HG03045 (cell line): Measurements from ENCODE around the gene ARMH4.

Source experiments
- ATAC-seq: cut with Tn5 transposase; IDR thresholded peaks from one replicate; pipeline ENCODE4 v1.9.1; 2021; ENCODE audit warnings: mild to moderate bottlenecking, moderate library complexity; ENCODE audit not compliant: unreplicated experiment

ARMH4 gene, protein sequence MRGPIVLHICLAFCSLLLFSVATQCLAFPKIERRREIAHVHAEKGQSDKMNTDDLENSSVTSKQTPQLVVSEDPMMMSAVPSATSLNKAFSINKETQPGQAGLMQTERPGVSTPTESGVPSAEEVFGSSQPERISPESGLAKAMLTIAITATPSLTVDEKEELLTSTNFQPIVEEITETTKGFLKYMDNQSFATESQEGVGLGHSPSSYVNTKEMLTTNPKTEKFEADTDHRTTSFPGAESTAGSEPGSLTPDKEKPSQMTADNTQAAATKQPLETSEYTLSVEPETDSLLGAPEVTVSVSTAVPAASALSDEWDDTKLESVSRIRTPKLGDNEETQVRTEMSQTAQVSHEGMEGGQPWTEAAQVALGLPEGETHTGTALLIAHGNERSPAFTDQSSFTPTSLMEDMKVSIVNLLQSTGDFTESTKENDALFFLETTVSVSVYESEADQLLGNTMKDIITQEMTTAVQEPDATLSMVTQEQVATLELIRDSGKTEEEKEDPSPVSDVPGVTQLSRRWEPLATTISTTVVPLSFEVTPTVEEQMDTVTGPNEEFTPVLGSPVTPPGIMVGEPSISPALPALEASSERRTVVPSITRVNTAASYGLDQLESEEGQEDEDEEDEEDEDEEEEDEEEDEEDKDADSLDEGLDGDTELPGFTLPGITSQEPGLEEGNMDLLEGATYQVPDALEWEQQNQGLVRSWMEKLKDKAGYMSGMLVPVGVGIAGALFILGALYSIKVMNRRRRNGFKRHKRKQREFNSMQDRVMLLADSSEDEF

DNA sequence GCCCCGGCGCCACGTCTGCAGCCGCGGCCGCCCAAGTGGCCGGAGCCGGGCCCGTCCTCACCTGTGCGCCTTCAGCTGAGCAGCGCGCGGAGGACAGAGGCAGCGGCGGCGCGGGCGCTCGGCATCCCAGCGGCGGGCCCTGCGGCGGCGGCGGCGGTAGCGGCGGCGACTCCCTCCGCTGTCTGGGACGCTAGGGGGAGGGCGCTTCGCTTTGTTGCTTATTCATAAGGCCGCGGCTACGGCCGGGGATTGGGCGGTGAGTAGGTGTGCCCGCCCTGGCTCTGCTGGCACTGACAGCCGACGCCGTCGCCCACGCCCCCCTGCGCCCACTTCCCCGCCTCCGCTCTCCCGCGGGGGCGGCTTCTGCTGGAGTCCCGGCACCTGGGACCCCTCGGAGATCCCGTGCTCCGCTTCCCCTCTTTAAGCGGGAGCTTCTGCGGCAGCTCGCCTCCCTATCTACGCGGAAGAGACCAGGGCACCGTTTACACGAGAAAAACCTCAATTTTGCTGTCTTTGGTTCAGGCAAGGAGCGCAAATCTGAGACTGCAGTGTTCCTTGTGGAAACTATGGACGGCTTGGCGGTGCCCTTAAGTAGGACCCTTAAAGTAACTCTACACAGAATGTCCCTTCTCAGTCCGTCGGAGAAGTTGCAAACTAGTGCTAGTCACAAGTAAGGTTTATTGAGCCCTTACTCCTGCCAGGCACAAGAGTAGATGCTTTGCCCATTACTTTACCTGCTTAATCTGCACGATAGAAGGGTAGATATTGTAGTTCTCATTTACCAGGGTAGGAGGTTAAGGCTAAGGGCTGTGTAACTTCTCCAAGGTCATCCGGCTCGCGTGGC is at the start of gene ARMH4:
ARMH4 (minus strand) TSS at position 200 of the 844 bp plus-strand sequence. CDS start 12,855 bp downstream, outside the sequence.
- ATAC-seq = peak; percentile 96

DNA sequence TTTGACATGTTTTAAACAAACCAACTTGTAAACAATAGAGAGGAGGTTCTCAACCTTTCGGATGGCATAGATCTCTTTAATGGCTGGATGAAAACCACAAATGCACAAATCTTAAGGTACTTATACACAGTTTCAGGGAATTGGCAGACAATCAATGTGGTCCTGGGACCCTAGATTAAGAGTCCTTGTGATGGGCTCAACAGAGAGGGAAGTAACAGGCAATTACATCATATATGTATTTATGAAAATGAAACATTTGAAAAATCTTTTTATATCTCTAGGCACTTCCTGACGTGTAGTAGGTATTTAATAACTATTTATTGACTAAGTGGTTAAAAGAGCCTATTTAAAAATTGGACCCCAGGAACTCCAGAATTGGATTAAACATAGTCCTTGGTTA is 48.8 kb upstream of the ARMH4 start:
- no peak for ATAC-seq

DNA sequence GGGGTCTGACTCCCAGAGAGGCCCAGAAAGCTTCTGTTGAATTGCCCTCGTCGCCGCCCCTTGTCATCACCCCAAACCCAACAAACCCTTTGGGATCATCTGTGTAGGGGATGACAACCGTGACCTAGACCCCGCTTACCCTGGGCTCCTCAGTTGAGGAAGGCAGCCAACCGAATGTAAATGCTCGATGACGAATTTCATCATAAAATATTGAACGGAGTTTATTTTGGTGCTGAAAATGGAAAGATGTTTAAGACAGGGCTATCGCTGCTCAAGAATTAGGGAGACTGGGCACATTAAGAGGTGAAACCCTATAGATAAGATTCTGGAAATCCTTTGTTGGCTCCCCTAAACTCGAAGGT is 48.4 kb upstream of the ARMH4 start:
- ATAC-seq = peak; percentile 8

DNA sequence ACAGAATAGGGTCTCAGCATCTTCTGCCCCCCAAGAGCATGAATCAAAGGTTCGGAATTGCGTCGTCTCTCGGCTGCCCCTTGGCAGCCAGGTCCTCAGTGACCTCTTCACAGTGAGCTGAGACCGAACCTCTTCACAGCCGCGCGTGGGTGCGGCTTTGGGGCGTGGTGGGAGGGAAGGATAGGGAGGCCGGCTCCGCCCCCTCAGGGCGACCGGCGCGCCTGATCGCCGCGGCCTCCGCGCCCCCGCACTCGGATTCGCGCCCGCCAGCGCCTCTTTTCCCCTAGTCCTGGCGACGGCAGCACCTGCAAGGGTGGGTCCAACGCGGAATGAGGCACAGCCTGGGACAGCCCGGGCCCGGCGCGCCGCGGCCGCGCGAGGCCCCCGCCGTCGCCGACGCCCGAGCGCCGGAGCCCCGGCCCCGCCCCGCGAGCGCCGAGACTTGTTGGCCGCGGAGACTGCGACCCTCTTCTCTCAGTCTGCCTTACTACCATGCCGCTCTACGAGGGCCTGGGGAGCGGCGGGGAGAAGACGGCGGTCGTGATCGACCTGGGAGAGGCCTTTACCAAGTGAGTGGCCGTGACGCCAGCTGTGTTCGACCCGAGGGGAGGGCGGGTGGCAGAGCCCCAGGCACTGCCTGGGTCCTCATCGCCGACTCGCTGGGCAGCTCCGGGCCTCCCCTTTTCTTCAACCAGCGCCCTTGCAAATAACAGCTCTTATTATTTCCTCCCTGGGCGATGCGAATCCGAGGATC is 47.9 kb upstream of the ARMH4 start, which contains the start of gene ACTR10:
ACTR10 (plus strand) TSS at position 424 of the 754 bp plus-strand sequence; CDS start at position 493, 69 bp downstream.
- peak; percentile 96 for ATAC-seq

DNA sequence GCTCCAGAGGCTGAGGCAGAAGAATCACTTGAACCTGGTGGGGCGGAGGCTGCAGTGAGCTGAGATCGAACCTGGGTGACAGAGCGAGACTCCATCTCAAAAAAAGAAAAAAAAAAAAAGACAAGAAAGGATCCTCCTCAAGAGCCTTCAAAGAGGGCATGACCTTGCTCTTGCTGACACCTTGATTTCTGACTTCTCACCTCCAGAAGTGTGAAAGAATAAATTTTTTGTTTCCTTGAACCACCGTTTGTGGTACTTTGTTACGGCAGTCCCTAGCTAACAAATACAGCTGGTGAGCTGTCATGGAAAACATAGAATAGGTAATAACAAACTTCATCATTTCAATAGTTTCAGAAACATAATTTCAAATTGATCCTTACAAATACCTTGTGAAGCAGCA is 46.1 kb upstream of the ARMH4 start:
- ATAC-seq = no peak

DNA sequence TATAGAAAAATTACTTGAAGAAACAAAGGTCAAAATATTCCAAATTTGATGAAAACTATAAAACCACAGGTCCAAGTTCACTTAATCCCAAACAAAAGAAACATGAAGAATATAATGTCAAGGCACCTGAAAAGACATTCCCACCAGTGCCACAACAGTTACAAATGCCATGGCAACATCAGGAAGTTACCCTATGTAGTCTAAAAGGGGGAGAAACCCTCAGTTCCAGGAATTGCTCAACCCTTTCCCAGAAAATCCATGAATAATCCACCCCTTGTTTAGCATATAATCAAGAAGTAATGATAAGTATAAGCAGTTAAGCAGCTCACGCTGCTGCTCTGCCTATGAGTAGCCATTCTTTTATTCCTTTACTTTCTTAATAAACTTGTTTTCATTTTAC is 44.2 kb upstream of the ARMH4 start:
- no peak for ATAC-seq

DNA sequence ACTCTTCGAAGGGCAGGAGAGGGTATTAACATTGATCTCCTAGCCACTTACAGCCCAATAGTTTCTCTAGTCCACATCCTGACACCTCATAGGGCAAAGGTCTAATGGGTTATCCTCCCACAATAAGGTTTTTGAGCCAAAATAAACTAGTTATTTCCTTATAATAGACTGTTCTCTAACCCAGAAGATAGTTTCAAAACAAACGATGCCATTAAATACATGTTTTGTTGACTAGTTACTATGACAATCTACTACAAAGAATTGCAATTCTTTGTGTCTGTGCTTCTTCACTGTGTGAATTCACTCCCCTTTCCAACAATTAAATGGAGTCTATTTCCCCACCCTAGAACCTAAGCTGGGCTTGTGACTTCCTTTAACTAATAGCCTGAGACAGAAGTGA is 41.5 kb upstream of the ARMH4 start:
- no peak for ATAC-seq

DNA sequence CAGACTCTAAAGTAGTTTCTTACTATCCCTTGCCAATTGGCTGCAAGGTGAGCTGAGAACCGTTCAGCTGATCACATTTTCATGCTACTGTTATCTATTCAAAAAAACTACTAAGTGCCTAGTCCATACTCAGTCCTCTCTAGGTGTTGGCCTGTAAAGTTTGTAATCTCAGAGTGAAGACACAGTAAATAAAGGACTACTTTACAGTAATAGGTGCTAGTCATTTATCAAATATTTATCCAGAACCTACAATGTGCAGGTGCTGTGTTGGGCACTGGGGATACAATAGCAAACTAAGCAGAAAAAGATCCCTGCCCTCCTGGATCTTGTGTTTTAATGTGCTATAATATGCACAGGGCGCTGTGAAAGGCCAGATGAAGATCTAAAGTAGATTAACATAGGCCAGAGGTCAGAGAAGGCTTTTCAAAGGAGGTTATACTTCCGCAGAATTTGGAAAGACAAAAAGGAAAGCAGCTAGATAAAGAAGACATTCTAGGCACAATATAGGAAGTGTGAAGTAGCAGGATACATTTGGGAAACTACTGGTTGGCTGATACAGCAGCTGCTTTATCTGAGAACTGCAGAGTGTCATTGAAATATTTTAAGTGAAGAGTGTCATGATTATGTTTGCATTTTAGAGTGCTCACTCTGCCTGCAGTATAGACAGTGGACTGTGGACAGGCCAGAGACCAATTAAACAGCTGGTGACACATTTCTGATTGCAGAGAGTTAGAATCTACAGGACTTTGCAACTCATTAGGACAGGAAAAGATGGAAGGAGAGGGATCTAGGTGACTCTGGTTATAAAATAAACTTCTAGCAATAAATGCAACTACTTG is 40.0 kb upstream of the ARMH4 start:
- no peak for ATAC-seq

DNA sequence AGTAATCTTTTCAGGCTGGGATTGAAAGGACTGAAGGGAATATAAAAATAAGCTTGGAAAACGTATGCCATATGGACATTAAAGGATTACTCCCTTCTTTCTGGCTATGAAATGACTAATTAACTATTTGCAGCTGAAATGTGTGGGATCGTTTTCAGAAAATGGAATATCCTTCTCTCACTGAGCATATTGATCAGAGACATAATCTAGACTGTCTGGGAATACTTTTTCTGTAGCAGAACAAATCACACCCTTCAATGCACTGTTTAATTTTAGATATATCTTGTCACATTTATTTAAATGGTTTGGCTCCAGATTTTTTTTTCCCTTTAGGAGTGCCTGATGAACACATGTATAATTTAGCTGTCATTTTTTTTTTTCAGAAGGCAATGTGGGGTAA is 37.2 kb upstream of the ARMH4 start:
- ATAC-seq = no peak

DNA sequence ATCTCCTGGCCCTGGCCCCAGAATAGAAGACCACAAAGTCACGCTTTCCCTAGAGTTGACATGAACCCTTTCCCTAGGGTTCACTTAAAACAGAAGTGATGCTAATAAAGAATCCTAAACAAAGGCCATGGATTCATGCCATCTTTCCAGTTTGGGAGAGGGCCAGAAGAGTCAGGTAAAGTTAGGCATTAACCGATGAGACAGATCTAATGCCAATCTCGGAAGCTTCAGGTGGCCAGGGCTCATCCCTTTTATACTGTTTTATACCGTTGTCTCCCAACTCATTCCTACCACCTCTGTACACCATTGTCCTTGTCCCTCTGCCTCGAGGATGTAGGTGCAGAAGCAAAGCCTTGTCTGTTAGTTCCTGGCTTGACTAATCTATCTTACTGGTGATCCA is 25.1 kb upstream of the ARMH4 start:
- ATAC-seq = no peak

DNA sequence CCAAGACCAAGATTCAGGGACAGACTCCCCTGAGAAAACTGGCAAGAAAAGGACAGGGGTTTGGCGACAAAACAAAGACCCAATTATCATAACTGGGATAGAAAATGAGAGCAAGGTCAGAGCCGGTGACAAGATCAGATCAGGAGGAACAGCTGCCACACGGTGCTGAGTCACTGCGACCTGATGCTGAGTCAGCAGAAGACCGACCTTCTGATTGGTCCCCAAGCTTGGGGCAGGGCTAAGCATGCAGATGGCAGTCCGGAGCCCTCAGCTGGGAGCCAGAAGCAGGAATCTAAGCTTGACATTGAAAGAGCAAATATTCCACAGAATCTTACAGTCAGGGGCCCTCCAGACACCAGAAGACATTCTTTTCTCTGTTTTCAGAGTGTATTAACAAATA is 19.1 kb upstream of the ARMH4 start:
- peak; percentile 90 for ATAC-seq

DNA sequence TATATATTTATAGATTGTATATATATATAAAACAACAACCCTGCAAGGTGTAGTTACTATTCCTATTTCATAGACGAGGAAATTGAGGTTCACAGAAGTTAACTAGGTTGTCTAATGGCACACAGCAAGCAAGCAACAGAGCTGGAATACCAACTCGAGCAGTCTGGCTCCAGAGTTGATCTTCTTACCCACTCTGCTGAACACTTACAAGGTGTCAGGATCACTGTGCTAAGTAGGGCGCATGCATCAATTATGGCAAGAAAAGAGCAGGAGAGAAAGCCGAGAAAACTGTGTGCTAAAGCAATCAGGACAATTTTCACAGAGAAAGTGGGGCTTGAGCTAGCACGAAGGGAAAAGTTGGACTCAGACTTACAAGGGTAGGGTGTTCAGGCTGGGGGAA is 15.9 kb upstream of the ARMH4 start:
- no peak for ATAC-seq

DNA sequence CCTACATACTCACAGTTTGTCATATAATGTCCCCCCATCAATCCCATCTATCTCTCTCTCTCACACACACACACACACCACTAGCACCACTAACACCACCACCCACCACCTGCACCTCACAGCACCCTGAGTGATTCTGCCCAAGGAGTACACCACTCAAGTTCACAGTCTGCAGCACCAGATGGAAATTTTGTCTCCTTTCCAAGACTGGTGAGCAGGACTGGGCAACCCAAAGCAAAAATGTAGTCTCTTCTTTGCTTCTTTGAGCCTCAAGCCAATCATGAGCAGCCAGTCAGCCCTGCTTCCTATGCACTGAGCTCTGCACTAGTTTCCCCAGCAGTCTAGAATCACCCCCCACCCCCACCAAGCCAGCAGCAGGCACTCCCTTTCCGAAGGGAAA is 15.0 kb upstream of the ARMH4 start:
- ATAC-seq = no peak

DNA sequence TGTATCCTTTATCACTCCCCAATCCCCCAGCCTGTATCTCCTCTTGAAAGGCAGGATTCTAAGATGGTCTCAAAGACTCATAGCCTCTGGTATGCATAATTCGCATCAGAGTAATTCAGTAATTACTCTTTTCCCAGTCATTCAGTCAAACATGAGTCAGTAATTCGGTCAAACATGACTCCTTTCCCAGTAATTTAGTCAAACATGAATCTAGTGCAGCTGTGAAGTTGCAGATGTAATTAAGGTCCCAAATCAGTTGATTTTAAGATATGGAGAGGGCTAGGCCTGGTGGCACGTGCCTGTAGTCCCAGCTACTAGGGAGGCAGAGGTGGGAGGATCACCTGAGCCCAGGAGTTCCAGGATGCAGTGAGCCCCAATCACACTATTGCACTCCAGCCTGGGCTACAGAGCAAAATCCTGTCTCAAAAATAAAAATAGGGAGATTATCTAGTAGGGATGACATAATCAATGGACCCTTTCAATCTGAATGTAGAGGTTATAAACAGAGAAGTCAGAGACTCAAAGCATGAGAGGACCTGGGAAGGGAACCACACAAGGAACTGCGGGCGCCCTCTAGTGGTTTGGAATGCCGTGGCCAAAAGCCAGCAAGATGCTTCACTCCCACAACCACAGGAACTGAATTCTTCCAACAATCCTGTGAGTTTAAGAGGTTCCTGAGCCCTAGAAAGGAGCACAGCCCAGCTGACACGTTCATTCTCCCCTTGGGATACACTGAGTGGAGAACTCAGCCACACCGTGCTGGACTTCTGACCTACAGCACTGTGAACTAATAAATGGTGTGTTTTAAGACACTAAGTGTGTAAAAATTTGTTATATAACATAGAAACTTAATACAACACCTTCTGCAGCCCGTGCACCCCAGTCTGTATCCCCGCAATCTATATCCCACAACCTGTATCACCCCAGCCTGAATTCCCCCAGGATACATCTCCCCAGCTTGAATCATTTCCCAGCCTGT is 14.3 kb upstream of the ARMH4 start:
- no peak for ATAC-seq

DNA sequence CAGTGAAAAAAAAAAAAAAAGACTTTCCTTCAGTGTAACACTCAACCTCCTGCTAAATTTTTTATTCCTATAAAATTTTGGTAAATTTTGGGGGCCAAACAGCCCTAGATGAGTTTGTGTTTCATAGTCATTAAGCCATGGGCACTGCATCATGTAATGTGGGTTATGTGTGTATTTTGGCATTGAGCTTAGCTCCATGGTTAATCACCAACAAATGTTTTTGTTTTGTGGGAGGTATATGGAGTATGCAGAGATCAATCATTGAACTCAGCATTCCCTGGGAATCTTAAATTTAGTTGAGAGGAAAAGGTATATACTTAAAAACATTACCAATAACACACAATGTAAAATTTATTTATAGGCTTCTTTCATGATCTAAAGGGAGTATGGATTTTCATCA is 8.5 kb upstream of the ARMH4 start:
- no peak for ATAC-seq

DNA sequence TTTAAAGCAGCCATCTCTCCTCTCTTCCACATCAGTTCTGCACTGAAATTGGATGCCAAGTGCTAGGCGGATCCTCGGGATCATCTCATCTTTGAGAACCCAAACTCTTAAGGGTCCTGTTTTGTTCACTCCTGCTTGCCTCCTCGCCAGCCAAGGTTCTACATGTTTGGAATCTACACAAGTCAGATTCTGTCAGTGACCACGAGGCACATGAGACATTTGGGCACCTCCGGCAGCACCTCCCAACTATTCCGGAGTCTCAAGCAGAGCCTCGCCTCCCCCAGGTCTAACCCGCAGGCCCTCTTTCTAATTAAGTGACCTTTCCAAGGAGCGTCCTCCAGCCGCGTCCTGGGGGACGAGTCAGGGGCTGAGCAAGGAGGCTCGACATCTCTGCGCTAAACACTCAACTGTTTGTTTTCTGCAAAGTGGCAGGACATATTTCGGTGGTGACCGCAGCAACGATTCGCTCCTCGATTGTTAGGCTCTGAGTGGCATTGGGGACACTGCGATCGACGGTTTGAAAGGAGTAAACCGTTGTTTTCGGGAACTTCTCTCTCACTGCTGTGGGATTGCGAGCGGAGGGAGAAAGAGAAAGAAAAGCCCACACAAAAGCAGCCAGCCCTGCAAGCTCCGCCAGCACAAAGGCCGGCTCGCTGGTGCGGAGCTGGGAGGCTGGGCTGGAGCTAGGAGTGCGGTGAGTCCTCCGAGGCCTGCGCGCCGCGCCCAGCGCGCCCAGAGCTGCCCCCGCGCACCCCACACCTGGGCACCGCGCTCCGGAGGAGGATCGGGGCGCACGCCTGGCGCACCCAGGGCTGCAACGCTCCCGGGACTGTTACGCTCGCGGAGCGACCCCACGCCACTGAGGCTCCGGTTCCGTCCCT is 640 bp downstream of the ARMH4 start:
- ATAC-seq = peak; percentile 35

DNA sequence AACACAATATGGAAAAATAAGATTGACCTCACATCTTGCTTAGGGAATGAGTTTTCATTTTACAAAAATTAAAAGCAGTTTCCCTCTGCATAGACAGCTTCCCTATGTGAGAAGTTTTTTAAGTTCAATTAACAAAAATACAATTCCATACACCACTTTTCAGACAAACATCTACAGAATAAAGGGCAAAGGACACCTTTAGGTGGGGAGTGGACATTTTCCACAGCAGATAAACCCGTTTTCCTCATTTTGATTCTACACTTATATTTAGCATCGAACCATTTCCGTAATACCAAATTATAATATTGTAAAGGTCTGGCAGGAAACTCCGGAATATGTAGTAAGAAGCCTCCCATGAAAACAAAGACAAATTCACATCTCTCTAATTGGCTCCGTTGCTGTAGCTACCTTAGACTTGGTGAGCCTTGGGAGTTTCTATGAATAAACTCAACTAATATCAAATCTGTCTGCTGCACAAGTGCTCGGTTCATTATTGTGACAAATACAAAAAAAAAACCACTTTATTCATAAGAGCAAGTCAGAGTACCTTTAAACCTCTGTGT is 1.7 kb downstream of the ARMH4 start:
- no peak for ATAC-seq
